HG03565 (cell line): Measurements from ENCODE around the gene MPZL2.

ENCODE experiments used
- ATAC-seq: cut with Tn5 transposase; IDR thresholded peaks from one replicate; pipeline ENCODE4 v1.9.1; 2021; ENCODE audit warnings: mild to moderate bottlenecking, moderate library complexity; ENCODE audit not compliant: unreplicated experiment

MPZL2 gene

GRCh38 chr11:118283756-118284350 lies 19.8 kb upstream of the MPZL2 start:
- ATAC-seq = no peak

GRCh38 chr11:118283037-118283636 lies 19.0 kb upstream of the MPZL2 start:
- ATAC-seq = no peak

- ATAC-seq = no peak
Observed at GRCh38 chr11:118282606-118283005, 18.5 kb upstream of the MPZL2 start.

- ATAC-seq = no peak
Observed at GRCh38 chr11:118281284-118281683, 17.2 kb upstream of the MPZL2 start.

- ATAC-seq = no peak
Observed at GRCh38 chr11:118277312-118277711, 13.2 kb upstream of the MPZL2 start.

GRCh38 chr11:118276422-118276821 lies 12.3 kb upstream of the MPZL2 start:
- no peak for ATAC-seq

- ATAC-seq = no peak
Observed at GRCh38 chr11:118275176-118275575, 11.1 kb upstream of the MPZL2 start.

GRCh38 chr11:118274186-118274585 lies 10.1 kb upstream of the MPZL2 start:
- no peak for ATAC-seq

- ATAC-seq = no peak
Observed at GRCh38 chr11:118272001-118272400, 7.9 kb upstream of the MPZL2 start.

- no peak for ATAC-seq
Observed at GRCh38 chr11:118267486-118267885, 3.4 kb upstream of the MPZL2 start.

- no peak for ATAC-seq
Observed at GRCh38 chr11:118265954-118266353, 1.9 kb upstream of the MPZL2 start.

- no peak for ATAC-seq
Observed at GRCh38 chr11:118264569-118265465, 720 bp upstream of the MPZL2 start.

- ATAC-seq = no peak
Observed at GRCh38 chr11:118263112-118263511, 985 bp downstream of the MPZL2 start.

GRCh38 chr11:118260353-118260752 lies 3.7 kb downstream of the MPZL2 start:
- no peak for ATAC-seq

- no peak for ATAC-seq
Observed at GRCh38 chr11:118259138-118259537, 5.0 kb downstream of the MPZL2 start.

- no peak for ATAC-seq
Observed at GRCh38 chr11:118258410-118258809, 5.7 kb downstream of the MPZL2 start.

- no peak for ATAC-seq
Observed at GRCh38 chr11:118252688-118253087, 11.4 kb downstream of the MPZL2 start.

GRCh38 chr11:118251858-118252652 lies 12.0 kb downstream of the MPZL2 start, which contains the start of gene MPZL3:
MPZL3 (minus strand) TSS chr11:118252365; CDS start chr11:118252294, 71 bp downstream.
- ATAC-seq = peak; percentile 79

- ATAC-seq = no peak
Observed at GRCh38 chr11:118247041-118247440, 17.1 kb downstream of the MPZL2 start.

GRCh38 chr11:118245936-118246562 lies 18.0 kb downstream of the MPZL2 start:
- no peak for ATAC-seq
